Measurements from ENCODE around the gene MASP2.
"Not testable (repeated sequence)": the region's sequence is repeated elsewhere in the genome, so short reads cannot be mapped to it uniquely, and the experiment has no call there.

Gene MASP2

DNA sequence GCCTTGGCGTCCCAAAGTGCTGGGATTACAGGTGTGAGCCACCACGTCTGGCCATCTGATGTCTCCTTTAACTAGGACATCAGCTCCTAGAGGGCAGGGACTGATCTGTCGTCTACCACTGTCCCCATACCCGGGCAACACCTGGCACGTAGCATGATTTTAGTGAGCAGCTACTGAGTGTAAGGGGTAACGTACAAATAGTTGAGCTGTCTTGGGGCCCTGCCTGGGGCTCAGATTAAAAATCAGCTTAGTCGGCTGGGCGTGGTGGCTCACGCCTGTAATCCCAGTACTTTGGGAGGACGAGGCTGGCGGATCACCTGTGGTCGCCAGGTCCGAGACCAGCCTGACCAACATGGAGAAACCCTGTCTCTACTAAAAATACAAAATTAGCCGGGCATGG lies 11.0 kb upstream of the MASP2 start:
- no peak for DNase-seq

DNA sequence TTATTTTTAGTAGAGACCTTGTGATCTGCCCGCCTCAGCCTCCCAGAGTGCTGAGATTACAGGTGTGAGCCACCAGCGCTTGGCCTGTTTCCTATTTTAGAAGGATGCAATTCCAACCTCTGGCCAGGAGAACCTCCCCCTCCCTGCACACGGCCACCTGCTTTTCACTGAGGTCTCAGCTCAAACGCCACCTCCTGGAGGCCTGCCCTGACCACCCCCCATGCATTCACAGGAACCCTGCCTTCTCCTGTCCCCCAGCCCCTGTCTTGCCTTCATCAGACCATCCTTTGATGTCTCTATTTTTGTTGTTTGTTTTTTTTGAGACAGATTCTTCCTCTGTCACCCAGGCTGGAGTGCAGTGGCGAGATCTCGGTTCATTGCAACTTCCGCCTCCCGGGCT lies 10.4 kb upstream of the MASP2 start:
- no peak for DNase-seq

DNA sequence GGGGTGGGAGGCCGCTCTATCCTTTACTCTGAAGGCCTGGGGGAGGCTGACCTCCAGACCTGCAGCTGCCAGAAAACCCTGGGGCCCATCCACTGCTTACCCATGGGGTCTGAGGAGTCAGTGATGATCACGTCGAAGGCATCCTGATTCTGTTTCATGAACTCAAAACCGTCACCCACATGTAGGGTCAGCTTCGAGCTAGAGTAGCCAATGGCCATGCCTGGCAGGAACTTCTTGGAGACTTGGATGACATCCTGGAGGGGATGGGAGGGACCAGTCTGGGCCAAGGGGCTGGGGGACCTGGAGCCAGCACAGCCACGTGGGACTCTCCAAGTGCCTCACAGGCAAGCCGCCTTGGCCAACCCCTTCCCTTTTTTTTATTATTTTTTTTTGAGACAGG lies 9.5 kb upstream of the MASP2 start:
- no peak for DNase-seq

DNA sequence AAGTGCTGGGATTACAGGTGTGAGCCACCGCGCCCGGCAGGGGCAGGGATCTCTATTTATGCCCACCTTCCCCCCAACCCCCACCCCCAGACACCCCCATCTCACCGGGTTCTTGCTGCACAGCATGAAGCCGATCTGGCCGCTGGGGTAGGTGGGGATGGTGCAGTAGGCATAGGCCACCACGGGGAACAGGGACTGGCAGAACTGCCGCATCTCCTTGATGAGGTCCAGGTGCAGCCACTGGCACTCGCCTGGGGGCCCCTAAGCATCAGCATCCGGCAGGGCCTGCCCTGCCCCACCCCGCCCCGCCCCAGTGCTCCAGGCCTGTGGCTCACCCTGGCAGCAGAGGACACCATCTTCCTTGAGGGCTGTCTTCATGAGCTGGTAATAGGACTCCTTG lies 8.6 kb upstream of the MASP2 start:
- no peak for DNase-seq

GRCh38 chr1:11054666-11055065 lies 7.6 kb upstream of the MASP2 start:
- no peak for DNase-seq

- no peak for DNase-seq
These were observed 7.1 kb upstream of the MASP2 start for GRCh38 chr1:11054181-11054580.

GRCh38 chr1:11053758-11054137 lies 6.7 kb upstream of the MASP2 start:
- no peak for DNase-seq

- DNase-seq, result no peak
These were observed 6.1 kb upstream of the MASP2 start for GRCh38 chr1:11052839-11053757.

GRCh38 chr1:11051781-11052511 lies 4.9 kb upstream of the MASP2 start:
- no peak for DNase-seq

- DNase-seq, result not testable (repeated sequence)
These were observed 4.1 kb upstream of the MASP2 start for GRCh38 chr1:11051121-11051520.

DNA sequence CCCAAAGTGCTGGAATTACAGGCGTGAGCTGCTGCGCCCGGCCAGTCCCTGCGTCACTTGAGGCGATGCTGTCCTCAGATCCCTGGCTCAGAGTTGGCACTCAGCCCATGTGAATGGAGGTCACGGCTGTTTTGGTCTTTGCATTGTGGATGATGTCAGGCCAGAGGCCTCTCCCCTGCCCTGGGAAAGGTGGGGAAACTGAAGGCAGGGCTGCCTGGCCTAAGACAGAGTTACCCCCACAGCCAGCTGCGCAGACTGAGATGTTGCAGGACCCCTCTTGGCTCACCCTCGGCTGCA lies 821 bp downstream of the MASP2 start:
- DNase-seq, result no peak

- no peak for DNase-seq
These were observed 1.4 kb downstream of the MASP2 start for GRCh38 chr1:11045428-11046269.

DNA sequence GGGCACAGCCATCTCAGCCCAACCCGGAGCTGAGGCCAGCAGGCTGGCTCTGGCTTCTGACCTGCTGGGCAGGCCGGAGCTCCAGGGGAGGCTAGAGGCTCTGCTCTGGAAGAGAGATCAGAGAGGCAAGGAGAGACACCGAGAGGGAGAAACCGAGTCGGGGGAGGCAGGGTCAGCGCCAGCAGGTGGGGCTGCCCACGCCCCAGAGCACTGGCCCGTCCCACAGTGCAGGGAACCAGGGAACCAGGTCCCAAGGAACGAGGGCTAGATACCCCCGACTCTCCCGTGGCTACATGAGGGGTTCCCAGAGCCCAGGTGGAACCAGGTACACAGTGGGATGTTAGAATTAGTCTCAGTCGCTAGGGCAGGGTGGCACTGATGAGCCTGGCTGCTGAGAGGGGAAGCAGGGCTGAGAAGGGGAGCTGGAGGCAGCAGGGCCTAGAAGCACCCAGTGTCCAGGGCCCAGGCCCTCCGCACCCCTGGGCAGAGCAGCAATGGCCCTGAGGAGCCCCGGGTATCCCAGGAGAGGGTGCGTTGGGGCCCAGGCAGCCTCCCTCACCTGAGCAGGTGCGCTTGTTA lies 2.1 kb downstream of the MASP2 start:
- DNase-seq, result no peak

GRCh38 chr1:11044086-11044848 lies 2.8 kb downstream of the MASP2 start:
- no peak for DNase-seq

GRCh38 chr1:11042995-11043874 lies 3.8 kb downstream of the MASP2 start:
- DNase-seq, result no peak

- no peak for DNase-seq
These were observed 5.0 kb downstream of the MASP2 start for GRCh38 chr1:11042065-11042464.

DNA sequence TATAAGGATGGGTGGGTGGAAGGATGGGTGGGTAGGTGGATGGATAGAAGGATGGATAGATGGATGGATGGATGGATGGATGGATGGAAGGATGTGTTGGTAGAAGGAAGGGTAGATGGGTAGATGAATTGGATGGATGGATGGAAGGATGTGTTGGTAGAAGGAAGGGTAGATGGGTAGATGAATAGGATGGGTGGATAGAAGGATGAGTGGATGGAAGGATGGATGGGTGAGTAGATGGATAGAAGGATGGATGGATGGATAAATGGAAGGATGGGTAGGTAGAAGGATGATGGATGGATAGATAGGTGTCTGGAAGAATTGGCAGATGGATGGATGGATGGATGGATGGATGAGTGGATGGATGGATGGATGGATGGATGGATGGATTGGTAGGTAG lies 6.0 kb downstream of the MASP2 start:
- no peak for DNase-seq

- not testable (repeated sequence) for DNase-seq
These were observed 7.0 kb downstream of the MASP2 start for GRCh38 chr1:11040105-11040429.

DNA sequence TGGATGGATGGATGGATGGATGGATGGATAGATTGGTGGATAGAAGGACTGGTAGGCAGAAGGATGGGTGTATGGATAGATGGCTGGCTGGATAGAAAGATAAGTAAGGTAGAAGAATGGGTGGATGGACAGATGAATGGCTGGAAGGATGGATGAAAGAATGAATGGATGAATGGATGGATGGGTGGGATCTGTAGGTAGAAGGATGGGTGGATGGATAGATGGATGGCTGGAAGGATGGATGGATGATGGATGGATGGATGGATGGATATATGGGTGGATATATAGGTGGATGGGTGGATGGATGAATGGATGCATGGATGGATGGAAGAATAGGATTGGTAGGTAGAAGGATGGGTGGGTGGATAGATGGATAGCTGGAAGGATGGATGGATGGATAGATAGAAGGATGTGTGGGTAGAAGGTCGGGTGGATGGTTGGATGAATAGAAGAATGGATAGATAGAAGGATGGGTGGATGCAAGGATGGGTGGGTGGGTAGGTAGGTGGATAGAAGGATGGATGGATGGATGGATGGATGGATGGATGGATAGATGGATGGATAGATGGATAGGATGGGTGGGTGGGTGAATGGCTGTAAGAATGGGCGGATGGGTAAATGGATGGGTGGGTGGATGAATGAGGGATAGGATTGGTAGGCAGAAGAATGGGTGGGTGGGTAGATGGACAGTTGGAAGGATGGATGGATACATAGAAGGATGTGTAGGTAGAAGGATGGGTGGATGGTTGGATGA lies 7.5 kb downstream of the MASP2 start:
- DNase-seq, result no peak

DNA sequence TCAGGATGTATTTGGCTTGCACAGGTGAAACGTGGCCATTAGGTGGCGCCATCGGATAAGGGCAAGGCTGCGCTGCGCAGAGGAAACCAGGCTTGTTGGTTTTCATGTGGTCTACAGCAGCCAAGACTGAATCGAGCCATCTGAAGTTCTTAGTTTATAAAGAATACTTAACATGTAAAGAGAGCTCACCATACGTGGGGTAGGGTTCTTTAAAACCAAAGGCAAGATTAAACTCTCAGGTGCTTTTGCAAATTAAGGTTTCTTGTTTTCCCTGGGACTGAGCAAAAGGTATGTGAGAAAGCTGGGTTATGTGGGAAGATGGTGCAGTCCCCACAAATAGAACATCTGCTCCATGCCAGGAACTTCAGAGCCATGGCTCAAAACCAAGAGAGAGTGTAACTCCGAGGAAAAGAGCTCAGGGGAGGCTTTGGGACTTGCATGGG lies 9.3 kb downstream of the MASP2 start:
- DNase-seq, result peak; percentile 51 to 73
